ENCODE data around the gene POP4.

DNA sequence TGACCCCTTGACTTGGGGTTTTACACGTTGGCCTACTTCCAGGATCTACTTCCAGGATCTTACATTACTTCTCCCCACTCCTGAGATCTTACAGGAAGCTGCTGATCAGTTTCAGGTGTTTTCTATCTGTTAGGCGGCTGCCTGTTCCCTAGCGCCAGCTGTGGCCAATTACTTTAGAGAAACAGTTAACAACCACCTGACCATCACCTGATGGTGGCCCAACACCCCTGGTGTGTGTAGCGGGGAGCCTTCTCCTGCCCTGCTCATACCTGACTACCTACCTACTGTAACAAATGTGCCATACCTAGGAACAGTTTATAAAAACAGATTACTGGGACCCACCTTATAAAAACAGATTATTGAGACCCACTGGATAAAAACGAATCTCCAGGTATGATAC is 2.8 kb upstream of the POP4 start:
- TF ChIP-seq, protein P1, sequence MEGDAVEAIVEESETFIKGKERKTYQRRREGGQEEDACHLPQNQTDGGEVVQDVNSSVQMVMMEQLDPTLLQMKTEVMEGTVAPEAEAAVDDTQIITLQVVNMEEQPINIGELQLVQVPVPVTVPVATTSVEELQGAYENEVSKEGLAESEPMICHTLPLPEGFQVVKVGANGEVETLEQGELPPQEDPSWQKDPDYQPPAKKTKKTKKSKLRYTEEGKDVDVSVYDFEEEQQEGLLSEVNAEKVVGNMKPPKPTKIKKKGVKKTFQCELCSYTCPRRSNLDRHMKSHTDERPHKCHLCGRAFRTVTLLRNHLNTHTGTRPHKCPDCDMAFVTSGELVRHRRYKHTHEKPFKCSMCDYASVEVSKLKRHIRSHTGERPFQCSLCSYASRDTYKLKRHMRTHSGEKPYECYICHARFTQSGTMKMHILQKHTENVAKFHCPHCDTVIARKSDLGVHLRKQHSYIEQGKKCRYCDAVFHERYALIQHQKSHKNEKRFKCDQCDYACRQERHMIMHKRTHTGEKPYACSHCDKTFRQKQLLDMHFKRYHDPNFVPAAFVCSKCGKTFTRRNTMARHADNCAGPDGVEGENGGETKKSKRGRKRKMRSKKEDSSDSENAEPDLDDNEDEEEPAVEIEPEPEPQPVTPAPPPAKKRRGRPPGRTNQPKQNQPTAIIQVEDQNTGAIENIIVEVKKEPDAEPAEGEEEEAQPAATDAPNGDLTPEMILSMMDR (IDR thresholded peaks at IDR 0.05), result no peak
- no peak for TF ChIP-seq POLR2AphosphoS5 (IDR thresholded peaks at IDR 0.05)
- no peak for TF ChIP-seq EP300 (IDR thresholded peaks at IDR 0.05)

All from stomach (tissue), 4 donors.